ENCODE results near the gene SLC39A2. TPM values are rescaled to one million over a fixed set of nuclear protein-coding genes. Genes with fewer than 3 reads are reported as not detected.

The SLC39A2 gene
- total and polyA plus RNA-seq, 9 of the 15 experiments (the other 6 are each of a cell fraction or from before 2014, with no cell fraction given), result 0.06 to 0.09 TPM; not detected in 7

DNA sequence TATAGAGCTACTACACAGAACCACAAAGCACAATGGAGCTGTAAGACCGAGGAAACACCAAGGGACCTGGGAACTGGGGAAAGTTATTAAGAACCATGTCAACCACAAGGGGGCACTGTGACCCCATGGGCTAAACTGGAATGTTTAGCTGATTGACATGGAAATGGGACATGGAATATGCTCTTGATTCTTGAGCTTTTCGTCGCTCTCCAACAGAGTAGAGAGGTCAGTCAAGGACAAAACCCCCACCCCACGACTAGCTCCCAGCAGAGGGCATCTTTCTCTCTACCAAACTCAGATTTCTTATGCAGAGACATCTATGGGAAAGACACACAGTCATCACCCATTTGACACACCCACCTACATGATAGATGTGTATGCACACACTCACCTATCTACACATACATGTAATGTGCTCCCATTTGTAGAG lies 15.7 kb downstream of the SLC39A2 start:
- no peak overlapping the region for H3K27ac ChIP-seq (ENCODE audit: extremely low read depth, low read depth, low read length)
- intact Hi-C loops (cut with micrococcal nuclease) (loop anchor here (1.0 to 2.0 kb wide), 3 partner anchors 26 to 80 kb away; no protein-coding TSS in a partner anchor), in situ Hi-C loops (cut with MboI) (no loop called here)
- H3K79me2 ChIP-seq (ENCODE audit: control insufficient read depth, insufficient read depth, low read length), result no peaks in the 10 kb centered on the region
- ChIA-PET CTCF (ENCODE audit: low intra/inter-chr PET ratio) (interaction anchor here (0.6 to 2.5 kb wide), 6 partner anchors 25 to 93 kb away, joined by 3 to 33 read pairs (median 4); no protein-coding TSS in a partner anchor), POLR2A (interaction anchor here (0.7 to 3.0 kb wide), 10 partner anchors 9 to 189 kb away, joined by 3 to 15 read pairs (median 4); partner anchors contain the start of gene NDRG2)
- H3K4me3 ChIP-seq, result no peak overlapping the region
- no peak overlapping the region for H3K9ac ChIP-seq (ENCODE audit: insufficient read depth in 1 of 2, low read depth in 2 of 2, low read length in 2 of 2)
- H3K9me1 ChIP-seq (ENCODE audit: control insufficient read depth, insufficient read depth, low read length), result no peaks in the 10 kb centered on the region
- WGBS (ENCODE audit: insufficient coverage, low coverage, missing lambda C conversion rate), result 0% methylated on average over 4 of the region's 4 CpGs
- no peaks in the 10 kb centered on the region for H3K9me3 ChIP-seq (replicated peaks; ENCODE audit: control insufficient read depth, insufficient read depth, low read depth, low read length)
- peaks cover 0 to 7% of the 10 kb centered on the region in 2 experiments; a peak in 1 of 5 replicates for H3K4me1 ChIP-seq (replicated peaks in 1 of 2; ENCODE audit: control insufficient read depth in 2 of 2, insufficient read depth in 2 of 2, low read length in 2 of 2)
- peak; percentile 95 for FAIRE-seq
- H2AFZ ChIP-seq (ENCODE audit: low read depth, low read length), result 0 out of 2 replicates have a peak overlapping the region, but pooled peaks have one; percentile 19
- no peak overlapping the region for H3K4me2 ChIP-seq (ENCODE audit: insufficient read depth, low read length)
- peaks cover 23% of the 10 kb centered on the region; the same call in 1 of the 3 replicates for H3K36me3 ChIP-seq (ENCODE audit: control insufficient read depth, insufficient read depth, low read length)
- no TSS peak for BruUV-seq (replicated peaks)
- no peaks in the 10 kb centered on the region for H3K27me3 ChIP-seq (ENCODE audit: control insufficient read depth in 2 of 2, insufficient read depth in 2 of 2, low read length in 2 of 2)
- no peaks in the 10 kb centered on the region for H4K20me1 ChIP-seq (replicated peaks; ENCODE audit: control insufficient read depth, insufficient read depth, low read length)
- ATAC-seq, result peak; percentile 95
- DNase-seq (ENCODE audit: extremely low read depth in 1 of 4, low spot score in 3 of 4), result peak; percentile 59 to 88 (median 60)
- TF ChIP-seq PBX2 (CRISPR knock-in tag; IDR thresholded peaks at IDR 0.05; ENCODE audit: low read depth), result peak; percentile 66
- TF ChIP-seq PBX2 (tag; conservative IDR thresholded peaks at IDR 0.05; ENCODE audit: low read depth), result peak; percentile 87
- no peak for TF ChIP-seq ZFP1 (CRISPR knock-in tag; IDR thresholded peaks at IDR 0.05)
- TF ChIP-seq, protein P1, sequence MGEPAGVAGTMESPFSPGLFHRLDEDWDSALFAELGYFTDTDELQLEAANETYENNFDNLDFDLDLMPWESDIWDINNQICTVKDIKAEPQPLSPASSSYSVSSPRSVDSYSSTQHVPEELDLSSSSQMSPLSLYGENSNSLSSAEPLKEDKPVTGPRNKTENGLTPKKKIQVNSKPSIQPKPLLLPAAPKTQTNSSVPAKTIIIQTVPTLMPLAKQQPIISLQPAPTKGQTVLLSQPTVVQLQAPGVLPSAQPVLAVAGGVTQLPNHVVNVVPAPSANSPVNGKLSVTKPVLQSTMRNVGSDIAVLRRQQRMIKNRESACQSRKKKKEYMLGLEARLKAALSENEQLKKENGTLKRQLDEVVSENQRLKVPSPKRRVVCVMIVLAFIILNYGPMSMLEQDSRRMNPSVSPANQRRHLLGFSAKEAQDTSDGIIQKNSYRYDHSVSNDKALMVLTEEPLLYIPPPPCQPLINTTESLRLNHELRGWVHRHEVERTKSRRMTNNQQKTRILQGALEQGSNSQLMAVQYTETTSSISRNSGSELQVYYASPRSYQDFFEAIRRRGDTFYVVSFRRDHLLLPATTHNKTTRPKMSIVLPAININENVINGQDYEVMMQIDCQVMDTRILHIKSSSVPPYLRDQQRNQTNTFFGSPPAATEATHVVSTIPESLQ (CRISPR knock-in tag; IDR thresholded peaks at IDR 0.05), result no peak
- TF ChIP-seq ETV1 (tag; conservative IDR thresholded peaks at IDR 0.05; ENCODE audit: low read depth), result no peak
- TF ChIP-seq ARID2 (IDR thresholded peaks at IDR 0.05), result peak; percentile 88
- 0 out of 2 replicates have a peak, but pooled peaks have one; percentile 16 for TF ChIP-seq SOX6 (IDR thresholded peaks at IDR 0.05)
- TF ChIP-seq ZNF347 (CRISPR knock-in tag; IDR thresholded peaks at IDR 0.05; ENCODE audit: low read depth), result no peak
- peak in 1 of 2 experiments; percentile 41; a peak in 1 of 4 replicates for TF ChIP-seq RCOR1 (IDR thresholded peaks at IDR 0.05; ENCODE audit: borderline replicate concordance in 1 of 2, low read depth in 2 of 2, low read length in 2 of 2)

Measured in K562 (cell line).